NOMO-1 treated with dmso at 0.1 percent for 144 hours (cell line): ENCODE results near the gene BDP1.
"Not testable (repeated sequence)": the region's sequence is repeated elsewhere in the genome, so short reads cannot be mapped to it uniquely, and the experiment has no call there.

ENCODE experiments used
- DNase-seq: peaks from one replicate; lab custom pipeline; 2025; ENCODE audit not compliant: unreplicated experiment; lab: John Stamatoyannopoulos, UW

The BDP1 gene, protein sequence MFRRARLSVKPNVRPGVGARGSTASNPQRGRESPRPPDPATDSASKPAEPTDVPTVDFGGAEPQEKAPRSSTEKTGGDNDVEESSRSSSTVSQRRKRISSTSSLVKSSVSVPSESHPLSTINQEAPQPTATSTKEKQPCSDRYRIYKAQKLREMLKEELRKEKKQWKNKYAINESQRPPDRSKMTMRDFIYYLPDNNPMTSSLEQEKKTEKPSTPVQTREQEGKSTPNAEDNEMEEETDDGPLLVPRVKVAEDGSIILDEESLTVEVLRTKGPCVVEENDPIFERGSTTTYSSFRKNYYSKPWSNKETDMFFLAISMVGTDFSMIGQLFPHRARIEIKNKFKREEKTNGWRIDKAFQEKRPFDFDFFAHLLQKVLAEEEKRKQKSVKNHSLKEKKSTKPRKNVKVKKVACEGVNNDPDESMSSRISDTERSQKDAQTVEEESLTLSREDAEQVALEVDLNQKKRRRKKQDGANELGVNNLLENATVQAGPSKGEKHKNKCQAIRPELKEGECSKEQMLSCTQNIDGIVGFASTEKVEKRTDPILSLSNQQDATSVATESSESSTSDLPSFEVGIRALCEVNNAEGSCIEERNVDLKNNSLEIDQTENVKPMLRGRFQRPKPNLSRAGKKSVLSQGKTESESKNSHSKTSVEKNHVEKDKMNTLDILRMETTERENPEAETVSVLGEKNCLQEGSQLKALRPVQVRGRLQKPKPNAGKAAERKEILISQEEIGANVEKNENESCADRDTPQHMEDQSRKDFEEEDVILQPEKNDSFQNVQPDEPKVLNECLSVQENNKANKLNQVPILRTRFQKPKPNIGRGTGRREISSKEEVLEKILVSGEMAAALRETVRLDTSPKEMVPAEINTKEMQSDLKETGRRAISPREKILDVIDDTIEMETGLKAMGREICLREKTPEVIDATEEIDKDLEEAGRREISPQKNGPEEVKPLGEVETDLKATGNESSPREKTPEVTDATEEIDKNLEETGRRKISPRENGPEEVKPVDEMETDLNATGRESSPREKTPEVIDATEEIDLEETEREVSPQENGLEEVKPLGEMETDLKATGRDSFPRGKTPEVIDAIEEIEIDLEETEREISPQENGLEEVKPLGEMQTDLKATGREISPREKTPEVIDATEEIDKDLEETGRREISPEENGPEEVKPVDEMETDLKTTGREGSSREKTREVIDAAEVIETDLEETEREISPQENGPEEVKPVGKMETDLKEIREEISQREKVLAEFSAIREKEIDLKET (N-terminal part only)

DNA sequence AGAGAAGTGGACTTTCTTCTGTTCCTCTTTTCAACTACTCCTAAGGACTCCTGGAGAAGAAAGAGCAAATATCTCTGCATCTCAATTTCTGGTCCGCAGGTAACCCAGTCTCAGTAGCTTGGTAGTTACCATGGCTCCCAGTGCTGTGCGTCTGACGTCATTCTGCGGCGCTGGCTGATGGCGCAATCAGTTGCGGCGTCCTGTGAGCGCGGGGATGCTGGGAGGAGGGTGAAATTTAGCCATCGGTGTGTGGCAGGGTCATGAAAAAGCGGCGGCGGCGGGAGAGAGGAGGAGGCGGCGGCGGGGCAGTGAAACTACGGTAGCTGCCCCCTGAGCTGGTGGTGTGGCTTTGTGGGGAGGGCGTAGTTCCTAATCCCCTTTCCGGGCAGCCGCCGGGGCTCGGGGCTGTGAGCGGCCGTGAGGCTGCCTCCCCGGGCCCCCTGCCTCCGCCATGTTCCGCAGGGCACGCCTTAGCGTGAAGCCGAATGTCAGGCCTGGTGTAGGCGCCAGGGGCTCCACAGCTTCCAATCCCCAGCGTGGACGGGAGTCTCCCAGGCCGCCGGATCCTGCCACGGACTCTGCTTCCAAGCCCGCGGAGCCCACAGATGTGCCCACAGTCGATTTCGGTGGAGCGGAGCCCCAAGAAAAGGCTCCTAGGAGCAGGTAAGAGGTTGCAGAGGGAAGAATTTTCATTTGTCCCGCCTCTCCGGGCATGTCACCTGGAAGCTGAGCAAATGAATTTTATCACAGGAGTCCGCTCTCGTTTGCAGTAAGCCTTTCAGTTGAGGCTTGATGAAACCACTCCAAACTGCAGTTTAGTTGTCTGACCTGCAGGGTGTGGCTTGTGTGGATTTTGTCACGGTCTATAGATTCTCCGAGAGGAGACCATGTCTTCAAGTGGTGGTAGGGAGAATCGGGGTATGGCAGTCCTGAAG is at the start of gene BDP1:
Gene BDP1 (plus strand): TSS at position 225 of the 935 bp plus-strand sequence. CDS start 227 bp downstream, at position 452.
- DNase-seq = peak; percentile 78

DNA sequence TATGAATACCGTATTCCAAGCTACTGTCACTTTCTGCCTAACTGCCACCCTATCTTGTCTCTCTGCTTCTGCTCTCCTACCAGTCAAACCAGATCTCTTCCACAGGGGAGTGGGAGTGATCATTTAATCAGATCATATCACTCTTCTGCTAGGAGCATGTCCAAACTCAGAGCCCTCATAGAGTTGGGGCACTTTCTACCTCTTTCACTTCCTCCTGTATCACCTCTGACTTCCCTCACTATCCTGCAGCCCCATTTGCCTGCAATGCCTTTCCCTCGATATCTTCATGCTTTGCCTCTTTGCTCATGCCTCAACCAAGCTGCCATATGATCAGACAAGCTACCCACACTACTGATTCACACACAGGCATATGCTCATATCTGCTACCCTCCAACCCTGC is 45.4 kb upstream of the BDP1 start:
- DNase-seq = not testable (repeated sequence)

GRCh38 chr5:71415626-71416025 is 39.8 kb upstream of the BDP1 start:
- DNase-seq = not testable (repeated sequence)

DNA sequence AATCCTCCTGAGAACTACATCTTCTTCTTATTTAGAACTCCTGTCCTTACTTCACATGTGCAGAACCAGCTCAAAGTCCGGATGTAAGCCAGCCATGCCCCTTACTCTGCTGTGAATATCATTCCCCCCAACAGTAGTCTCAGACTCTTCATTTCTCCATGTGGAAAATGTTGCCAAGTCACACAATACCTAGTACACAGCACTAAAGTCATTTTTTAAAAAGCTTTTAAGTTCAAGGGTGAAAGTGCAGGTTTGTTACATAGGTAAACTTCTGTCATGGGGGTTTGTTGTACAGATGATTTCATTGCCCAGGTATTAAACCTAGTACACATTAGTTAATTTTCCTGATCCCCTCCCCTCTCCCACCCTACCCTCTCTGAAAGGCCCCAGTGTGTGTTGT is 37.4 kb upstream of the BDP1 start:
- not testable (repeated sequence) for DNase-seq

DNA sequence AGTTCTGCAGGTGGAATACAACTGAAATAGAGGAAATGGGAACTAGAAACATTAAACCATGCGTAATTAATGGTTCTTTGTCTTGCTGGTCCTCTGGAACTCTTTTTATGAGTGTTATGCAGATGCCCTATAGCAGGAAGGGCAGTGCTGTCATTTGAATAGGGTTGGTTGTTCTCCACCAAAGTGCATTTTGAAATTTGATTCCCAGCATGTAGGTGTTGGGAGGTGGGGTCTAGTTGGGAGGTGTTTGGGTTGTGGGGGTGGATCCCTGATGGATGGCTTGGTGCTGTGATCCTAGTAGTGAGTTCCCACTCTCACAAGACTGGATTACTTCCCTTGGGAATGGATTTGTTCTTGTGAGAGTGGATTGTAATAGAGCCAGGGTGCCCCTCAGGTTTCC is 34.2 kb upstream of the BDP1 start:
- not testable (repeated sequence) for DNase-seq

DNA sequence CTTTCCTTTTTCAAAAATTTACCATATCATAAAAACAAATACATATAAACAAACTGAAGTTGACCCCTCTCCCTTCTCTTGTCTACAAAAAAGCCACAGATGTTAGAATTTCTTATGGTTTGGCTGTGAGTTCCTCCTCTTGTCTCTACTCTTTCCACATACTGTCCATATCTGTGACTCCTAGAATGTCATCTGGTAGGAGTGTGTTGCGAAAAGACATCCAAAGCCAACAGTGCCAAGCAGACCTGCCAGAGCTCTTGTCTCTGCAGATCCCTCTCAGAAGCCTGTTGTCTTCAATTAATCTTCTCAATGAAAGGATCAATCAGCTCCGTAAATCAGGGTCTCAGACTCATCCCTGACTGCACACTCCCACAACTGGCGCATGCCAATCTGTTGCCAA is 31.6 kb upstream of the BDP1 start:
- not testable (repeated sequence) for DNase-seq

DNA sequence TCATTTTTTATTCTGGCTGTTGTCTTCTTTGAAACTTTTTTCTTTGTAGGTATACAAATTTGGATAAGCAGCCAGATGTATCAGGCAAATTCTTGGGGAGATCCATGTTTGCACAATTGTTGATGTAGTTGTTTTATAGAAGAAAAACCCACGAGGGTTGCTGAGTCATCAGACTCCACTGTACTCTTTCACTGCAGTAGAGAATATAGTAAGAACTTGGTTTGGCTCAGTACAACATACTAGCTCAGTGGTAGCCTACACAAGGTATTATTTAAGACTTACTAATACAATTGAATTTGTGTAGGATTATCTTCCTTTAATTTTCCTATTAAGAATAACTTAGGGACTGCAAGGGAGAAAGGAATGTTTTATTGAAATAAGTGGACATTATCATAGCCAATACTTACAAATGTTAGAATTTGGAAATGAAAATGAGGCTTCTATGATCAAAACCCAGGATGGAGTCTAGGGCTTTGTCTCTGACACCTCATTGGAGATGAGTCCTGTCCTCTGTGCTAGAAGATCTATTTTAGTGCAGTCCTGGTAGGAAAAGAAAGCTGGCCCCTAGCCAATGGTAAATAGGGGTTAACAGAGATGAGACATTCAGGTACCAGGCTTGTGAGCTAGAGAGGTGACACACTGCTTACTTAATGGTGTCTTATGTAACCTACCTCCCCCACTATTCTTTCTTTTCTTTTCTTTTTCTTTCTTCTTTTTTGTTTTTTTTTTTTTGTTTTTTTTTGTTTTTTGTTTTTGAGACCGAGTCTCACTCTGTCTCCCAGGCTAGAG is 28.6 kb upstream of the BDP1 start:
- DNase-seq = not testable (repeated sequence)

DNA sequence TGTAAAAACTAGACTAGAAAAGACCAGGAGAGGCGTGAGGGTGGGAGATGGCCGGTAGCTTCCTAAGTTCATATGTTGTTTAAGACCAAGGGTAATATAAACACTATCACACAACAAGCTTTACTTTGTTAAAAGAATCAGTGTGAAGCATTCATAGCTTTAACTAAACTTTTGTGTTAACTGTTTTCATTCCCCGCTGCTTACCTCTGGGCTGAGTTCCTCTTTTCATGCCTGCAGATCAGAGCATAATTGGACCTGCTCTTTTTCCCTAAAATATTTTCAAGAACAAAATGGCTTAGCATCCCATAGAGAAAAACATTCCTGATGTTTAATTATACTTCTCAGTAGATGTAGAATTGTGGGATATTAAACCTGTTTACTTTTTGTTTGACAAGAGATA is 23.0 kb upstream of the BDP1 start:
- not testable (repeated sequence) for DNase-seq

DNA sequence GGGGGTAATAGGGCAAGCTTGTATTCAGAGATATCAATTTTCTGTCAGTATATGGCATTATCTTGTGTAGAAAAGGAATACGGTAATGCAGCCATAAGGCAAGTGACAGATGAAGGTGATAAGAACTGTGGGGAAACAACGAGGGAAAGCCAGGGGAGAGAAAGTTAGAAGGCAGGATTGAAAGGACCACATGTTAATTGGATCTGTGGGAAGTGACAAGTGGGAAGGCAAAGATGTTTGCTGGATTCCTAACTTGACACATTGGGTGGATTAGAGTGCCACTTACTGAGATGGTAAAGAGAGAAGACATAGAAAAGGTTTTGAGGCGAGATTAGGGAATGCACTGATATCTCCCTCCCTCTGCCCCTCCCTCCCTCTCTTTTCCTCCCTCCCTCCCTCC is 20.6 kb upstream of the BDP1 start:
- not testable (repeated sequence) for DNase-seq

DNA sequence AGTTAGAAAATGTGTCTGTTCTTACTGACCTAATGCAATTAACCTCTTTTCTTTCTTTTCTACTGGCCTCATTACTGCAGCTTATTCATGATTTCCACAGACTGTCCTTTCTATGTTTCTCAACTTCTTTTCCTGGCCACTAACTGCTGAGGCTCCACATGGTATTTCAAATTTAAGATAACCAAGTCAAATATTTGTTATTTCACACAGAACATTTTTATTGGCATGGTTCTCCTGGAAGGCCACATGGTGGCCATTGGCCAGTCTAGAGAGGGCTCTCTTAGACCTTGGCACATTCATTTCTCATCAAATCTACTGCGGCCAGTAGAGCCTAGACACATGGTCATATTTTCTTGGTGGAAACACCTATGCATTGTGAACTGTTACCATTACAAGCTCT is 13.9 kb upstream of the BDP1 start:
- not testable (repeated sequence) for DNase-seq

GRCh38 chr5:71443891-71444290 is 11.6 kb upstream of the BDP1 start:
- DNase-seq = not testable (repeated sequence)

DNA sequence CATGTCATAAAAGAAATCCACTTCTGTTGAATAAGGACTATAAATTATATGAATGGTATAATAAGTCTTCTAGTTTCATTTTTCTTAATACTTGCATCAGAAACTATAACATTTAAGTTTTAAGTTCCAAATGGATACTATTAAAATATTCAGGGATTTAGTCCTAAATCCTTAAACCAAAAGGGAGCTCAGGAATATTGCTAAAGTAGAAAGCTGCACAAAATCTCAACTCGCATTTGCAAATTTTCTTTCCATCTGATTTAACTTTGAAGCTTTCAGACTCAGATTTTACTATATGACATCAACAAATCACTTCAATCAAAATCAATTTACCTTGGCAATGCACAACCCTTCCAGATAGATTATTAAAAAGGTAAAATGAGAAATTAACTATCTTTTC is 10.4 kb upstream of the BDP1 start:
- not testable (repeated sequence) for DNase-seq

GRCh38 chr5:71445523-71446152 is 9.8 kb upstream of the BDP1 start:
- DNase-seq = not testable (repeated sequence)

- DNase-seq = not testable (repeated sequence)
These were observed 8.8 kb upstream of the BDP1 start for GRCh38 chr5:71446540-71447216.

DNA sequence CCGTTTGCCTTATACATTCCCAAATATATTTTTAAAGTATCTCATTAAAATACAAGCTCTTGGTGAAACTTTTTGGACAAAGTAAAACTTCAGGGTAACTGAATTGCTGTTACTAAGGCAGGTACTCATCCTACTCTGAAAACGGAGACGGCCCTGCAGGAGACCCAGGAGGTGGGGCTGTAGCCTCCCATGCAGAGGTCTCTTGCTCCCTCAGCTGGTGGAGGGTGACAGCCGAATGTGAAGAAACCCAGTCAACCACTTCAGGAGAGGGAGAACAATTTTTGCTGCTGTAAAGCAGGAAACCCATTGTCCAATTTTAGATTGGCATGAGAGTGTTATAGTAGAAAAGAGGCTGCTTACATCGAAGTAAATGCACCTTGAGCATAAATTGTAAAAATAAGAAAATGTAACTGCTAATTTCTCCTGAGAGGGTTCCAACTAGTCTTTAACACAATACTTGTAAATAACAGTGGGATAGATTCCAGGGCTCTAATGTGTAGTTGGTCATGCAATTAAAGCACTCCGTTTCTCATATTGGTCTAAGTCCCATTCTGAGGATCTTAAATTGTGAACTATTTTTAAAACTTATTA is 8.1 kb upstream of the BDP1 start:
- DNase-seq = not testable (repeated sequence)

DNA sequence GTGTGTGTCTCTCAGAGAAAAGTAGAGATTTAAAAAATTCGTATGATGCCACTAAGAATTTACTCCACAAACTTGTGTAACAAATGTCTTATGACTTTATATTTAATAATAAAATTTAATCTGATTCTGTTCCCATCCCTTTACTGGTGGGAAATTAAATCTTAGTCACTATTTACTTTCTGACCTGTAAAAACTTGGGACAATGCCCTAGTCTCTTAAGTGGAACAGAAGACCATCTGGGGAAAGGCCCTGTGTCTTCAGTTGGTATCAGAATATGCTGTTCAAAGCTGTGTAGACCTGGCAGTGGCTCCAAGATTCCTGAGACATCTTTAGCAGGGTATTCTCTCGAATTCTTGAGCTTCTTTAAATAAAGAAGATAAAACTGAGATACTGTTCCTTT is 2.6 kb upstream of the BDP1 start:
- no peak for DNase-seq

DNA sequence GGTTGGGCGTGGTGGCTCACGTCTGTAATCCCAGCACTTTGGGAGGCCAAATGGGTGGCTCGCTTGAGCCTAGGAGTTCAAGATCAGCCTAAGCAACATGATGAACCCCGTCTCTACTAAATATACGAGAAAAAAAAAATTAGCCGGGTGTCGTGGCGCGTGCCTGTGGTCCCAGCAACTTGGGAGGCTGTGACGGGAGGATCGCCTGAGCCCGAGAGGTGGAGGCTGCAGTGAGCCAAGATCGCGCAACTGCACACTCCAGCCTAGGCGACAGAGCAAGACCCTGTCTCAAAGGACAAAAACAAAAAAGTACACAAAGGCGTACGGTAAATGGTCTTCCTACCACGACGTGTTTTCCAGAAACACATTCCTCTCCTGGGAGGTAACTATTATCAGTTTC is 538 bp upstream of the BDP1 start:
- no peak for DNase-seq

DNA sequence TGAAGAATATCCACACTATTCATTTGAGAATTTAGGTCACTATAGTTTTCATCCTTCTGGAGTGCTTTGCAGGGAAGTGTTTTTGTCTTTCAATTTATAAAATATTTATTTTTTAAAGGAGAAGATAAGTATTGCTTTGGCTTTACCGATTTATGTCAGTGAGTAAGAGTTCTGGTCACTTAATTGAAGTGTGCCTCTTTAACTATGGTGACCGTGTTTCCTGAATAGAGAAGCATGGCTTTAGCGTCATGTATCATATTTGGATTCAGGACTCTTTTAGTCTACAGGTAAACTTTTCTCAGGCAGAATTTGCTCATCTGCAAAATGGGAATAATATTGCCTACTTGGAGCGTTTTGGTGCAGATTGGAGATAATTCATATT is 902 bp downstream of the BDP1 start:
- DNase-seq = no peak
